GM19351 (cell line): Measurements from ENCODE around the gene MKKS.

ENCODE experiments used
- ATAC-seq: cut with Tn5 transposase; IDR thresholded peaks from one replicate; pipeline ENCODE4 v1.9.1; 2021; ENCODE audit warnings: mild to moderate bottlenecking, moderate library complexity; ENCODE audit not compliant: unreplicated experiment

Gene MKKS

GRCh38 chr20:10370091-10370887 lies 63.7 kb downstream of the MKKS start:
- no peak for ATAC-seq

DNA sequence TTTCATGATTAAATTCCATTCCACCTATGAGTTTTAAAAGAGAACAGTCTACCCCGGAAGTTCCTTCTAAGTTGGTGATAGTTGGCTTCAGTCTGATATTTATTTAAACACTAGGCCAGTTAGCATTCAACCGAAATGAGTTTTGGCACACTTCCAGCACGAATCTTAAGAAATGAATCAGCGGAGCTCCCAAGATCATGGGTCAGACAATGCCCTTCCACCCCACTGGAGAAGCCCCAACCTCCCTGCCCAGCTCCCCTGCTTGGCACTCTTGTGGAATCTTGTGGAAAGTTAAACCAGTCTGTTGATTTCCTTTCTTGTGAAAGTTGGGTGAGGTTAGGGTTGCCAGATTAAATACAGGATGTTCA lies 64.3 kb downstream of the MKKS start:
- ATAC-seq: no peak

DNA sequence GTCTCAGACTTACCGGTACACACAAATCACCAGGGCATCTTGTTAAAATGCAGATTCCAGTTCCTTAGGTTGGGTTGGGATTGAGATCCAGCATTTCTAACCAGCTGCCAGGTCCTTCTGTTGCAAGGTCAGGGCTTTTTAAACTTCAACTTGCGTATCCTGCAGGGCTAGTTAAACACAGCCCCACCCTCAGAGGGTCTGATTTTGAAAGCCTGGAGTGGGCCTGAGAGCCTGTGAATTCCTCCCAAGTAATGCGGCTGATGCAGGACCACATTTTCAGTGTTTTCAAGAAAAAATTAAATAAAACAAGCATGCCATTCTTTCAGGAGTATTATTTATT lies 65.3 kb downstream of the MKKS start:
- ATAC-seq: no peak

GRCh38 chr20:10367943-10368701 lies 65.9 kb downstream of the MKKS start:
- no peak for ATAC-seq

DNA sequence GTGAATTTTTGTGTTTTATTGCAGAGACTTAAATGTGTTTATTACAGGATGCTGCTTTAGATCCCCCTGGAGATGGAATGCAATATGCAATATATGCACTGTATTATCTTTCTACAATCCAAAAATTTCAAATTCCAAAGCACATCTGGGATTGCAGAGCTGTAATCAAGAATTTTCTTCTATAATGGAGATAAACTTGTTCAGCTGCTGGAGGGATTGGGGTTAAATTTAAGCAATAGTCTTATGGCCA lies 66.4 kb downstream of the MKKS start:
- no peak for ATAC-seq

DNA sequence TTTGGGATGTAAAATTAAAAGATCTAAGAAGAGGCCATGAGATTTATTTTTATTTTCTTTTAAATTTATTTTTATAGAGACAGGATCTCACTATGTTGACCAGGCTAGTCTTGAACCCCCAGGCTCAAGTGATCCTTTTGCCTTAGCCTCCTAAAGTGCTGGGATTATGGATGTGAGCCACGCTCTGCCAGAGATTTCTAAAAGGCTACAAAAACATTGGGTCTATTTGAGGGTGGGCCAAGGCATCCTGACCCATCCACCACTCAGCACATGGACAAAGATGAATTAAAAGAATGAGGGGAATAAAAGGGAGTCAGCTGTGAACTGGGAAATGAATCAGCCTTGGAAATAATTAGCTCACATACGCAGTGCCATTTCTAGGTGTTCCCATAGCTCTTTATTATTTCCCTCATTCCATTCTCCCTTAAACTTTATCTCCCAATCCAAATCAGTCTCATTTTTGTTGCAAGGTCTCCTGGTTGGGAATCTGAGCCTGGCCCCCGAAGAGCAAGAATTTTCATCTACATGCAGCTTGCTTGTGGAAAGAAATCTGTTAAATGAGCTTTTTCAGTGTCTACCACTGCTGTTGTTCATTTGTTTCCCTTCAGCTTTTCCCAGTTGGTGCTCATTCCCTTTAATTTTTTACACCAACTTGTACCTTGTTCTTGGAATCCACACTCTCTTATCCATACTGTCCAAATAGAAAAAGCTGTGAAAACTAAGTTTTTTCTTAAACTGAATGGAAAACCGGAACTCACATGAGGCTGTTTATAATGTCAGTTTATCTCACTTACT lies 66.9 kb downstream of the MKKS start:
- ATAC-seq: no peak

- ATAC-seq: no peak
These were observed 71.3 kb downstream of the MKKS start for GRCh38 chr20:10362674-10363073.

- no peak for ATAC-seq
These were observed 73.1 kb downstream of the MKKS start for GRCh38 chr20:10360878-10361277.

DNA sequence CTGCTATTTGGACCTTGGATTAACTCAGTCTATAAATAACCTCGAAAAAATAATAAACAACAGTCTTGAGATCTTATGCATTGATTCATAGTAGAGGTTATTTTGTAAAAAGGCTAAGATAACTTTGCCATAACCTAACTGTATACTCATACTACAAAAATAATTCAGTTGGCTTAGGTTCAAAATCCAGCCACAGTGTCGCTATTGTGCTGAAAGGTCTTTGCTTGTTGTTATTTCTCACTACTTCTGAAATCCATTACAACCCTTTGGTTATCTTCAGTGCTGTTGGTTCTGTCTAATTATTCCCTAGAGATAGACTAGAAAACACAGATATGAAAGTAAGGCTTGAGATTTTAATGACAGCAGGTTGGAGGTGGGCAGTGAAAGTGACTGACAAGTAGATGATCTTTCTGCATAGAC lies 74.4 kb downstream of the MKKS start:
- no peak for ATAC-seq

- no peak for ATAC-seq
These were observed 76.0 kb downstream of the MKKS start for GRCh38 chr20:10357974-10358373.

DNA sequence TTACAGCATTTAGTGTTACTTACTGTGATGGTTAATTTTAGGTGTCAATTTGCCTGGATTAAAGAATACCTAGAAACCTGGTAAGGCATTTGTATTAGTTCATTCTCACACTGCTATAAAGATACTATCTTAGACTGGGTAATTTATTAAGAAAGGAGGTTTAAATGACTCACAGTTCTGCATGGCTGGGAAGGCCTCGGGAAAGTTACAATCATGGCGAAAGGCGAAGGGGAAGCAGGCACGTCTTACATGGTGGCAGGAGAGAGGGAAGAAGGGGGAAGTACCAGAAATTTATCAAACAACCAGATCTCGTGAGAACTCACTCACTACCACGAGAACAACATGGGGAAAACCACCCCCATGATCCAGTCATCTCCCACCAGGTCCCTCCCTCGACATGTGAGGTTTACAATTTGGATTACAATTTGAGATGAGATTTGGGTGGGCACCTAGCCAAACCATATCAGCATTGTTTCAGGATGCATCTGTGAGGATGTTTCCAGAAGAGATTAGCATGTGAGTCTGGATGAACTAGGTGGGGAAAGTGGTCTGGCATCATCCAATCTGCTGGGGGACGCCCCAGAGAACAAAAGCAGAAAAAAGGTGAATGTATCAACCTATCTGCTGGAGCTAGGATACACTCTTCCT lies 76.8 kb downstream of the MKKS start:
- ATAC-seq: no peak

- no peak for ATAC-seq
These were observed 77.4 kb downstream of the MKKS start for GRCh38 chr20:10356628-10357027.

GRCh38 chr20:10352934-10353824 lies 80.8 kb downstream of the MKKS start:
- no peak for ATAC-seq
